DOHH2 (cell line): Measurements from ENCODE around the gene HPSE2.

Source experiments
- EZH2phosphoT487 ChIP-seq: fragments of 200-600 bp; sonication (generic); IDR thresholded peaks from 2 replicates; pipeline ENCODE4 v1.6.1; 2017; ENCODE audit warnings: borderline replicate concordance, mild to moderate bottlenecking, antibody characterized with exemption, low read length, moderate library complexity, mixed read lengths
- TF ChIP-seq, protein P1 (sequence below): fragments of 200-600 bp; sonication (generic); IDR thresholded peaks from one replicate; pipeline ENCODE4 v1.5.1; 2014; ENCODE audit warnings: antibody characterized with exemption, mild to moderate bottlenecking, low read depth, low read length; ENCODE audit not compliant: poor library complexity, severe bottlenecking

- TF ChIP-seq, protein P1, sequence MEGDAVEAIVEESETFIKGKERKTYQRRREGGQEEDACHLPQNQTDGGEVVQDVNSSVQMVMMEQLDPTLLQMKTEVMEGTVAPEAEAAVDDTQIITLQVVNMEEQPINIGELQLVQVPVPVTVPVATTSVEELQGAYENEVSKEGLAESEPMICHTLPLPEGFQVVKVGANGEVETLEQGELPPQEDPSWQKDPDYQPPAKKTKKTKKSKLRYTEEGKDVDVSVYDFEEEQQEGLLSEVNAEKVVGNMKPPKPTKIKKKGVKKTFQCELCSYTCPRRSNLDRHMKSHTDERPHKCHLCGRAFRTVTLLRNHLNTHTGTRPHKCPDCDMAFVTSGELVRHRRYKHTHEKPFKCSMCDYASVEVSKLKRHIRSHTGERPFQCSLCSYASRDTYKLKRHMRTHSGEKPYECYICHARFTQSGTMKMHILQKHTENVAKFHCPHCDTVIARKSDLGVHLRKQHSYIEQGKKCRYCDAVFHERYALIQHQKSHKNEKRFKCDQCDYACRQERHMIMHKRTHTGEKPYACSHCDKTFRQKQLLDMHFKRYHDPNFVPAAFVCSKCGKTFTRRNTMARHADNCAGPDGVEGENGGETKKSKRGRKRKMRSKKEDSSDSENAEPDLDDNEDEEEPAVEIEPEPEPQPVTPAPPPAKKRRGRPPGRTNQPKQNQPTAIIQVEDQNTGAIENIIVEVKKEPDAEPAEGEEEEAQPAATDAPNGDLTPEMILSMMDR = no peak
- no peak for TF ChIP-seq EZH2phosphoT487
Observed at GRCh38 chr10:98576096-98576495, 659.6 kb downstream of the HPSE2 start.
